CD14-positive monocyte (primary cell): ENCODE data around the gene TTBK1. TPM values are rescaled to one million over a fixed set of nuclear protein-coding genes. Genes with fewer than 3 reads are reported as not detected.

Experiments used
- DNase-seq, 3 donors: peaks; one replicate each; pipeline ENCODE4 v3.0.0-alpha.2; 2011 to 2022
- H2AFZ ChIP-seq: 2 replicates; pipeline ENCODE4 v1.6.0; 2012; ENCODE audit warnings: mild to moderate bottlenecking, low read depth, low read length, inconsistent platforms; ENCODE audit not compliant: insufficient read depth, poor library complexity, severe bottlenecking
- H3K27ac ChIP-seq, 2 donors: 1 replicate in 1 of 2; 2 replicates in 1 of 2; pipeline ENCODE4 v1.5.1; 2012 to 2013; ENCODE audit warnings: low read length in 2 of 2, control low read depth in 1 of 2, inconsistent platforms in 1 of 2, low read depth in 1 of 2, mild to moderate bottlenecking in 1 of 2
- H3K27me3 ChIP-seq, 2 donors: one replicate each; pipeline versions ENCODE4 v1.6.0 to v1.6.1; 2011 to 2013; ENCODE audit warnings: low read length in 2 of 2; ENCODE audit not compliant: control insufficient read depth in 2 of 2, insufficient read depth in 2 of 2
- H3K36me3 ChIP-seq, 2 donors: replicated peaks in 1 of 2; 1 replicate in 1 of 2; 2 replicates in 1 of 2; pipeline versions ENCODE4 v1.5.1 to v1.6.1; 2012 to 2013; ENCODE audit warnings: low read length in 2 of 2, control low read depth in 1 of 2, inconsistent platforms in 1 of 2, mild to moderate bottlenecking in 1 of 2; ENCODE audit not compliant: insufficient read depth in 2 of 2, control insufficient read depth in 1 of 2
- H3K4me1 ChIP-seq, 2 donors: 1 replicate in 1 of 2; 2 replicates in 1 of 2; pipeline versions ENCODE4 v1.5.1 to v1.6.1; 2012 to 2013; ENCODE audit warnings: low read length in 2 of 2, control low read depth in 1 of 2, inconsistent platforms in 1 of 2, mild to moderate bottlenecking in 1 of 2, moderate library complexity in 1 of 2; ENCODE audit not compliant: insufficient read depth in 2 of 2, control insufficient read depth in 1 of 2
- H3K4me2 ChIP-seq: replicated peaks from 2 replicates; pipeline ENCODE3; 2012; ENCODE audit warnings: low read length, moderate library complexity, mild to moderate bottlenecking; ENCODE audit not compliant: poor library complexity, severe bottlenecking; ENCODE audit errors: extremely low read depth
- H3K4me3 ChIP-seq, 3 experiments: fragments of 200-600 bp in 1 of 3; sonication (generic) in 1 of 3; replicated peaks in 1 of 3; 1 replicate in 2 of 3; 2 replicates in 1 of 3; pipeline ENCODE4 v1.5.1; 2011 to 2013; ENCODE audit warnings: low read length in 3 of 3, mild to moderate bottlenecking in 3 of 3, control low read depth in 2 of 3, low read depth in 2 of 3, inconsistent platforms in 1 of 3, moderate library complexity in 1 of 3
- H3K79me2 ChIP-seq: 2 replicates; pipeline ENCODE4 v1.6.0; 2012; ENCODE audit warnings: mild to moderate bottlenecking, control low read depth, inconsistent platforms, low read length, moderate library complexity; ENCODE audit not compliant: insufficient read depth
- H3K9ac ChIP-seq: 2 replicates; pipeline ENCODE4 v1.6.0; 2017; ENCODE audit warnings: low read length, mild to moderate bottlenecking; ENCODE audit not compliant: insufficient read depth, poor library complexity, severe bottlenecking
- H3K9me3 ChIP-seq, 2 donors: replicated peaks in 1 of 2; 1 replicate in 1 of 2; 2 replicates in 1 of 2; pipeline versions ENCODE4 v1.5.1 to v1.6.1; 2012 to 2013; ENCODE audit warnings: low read length in 2 of 2, control low read depth in 1 of 2; ENCODE audit not compliant: control insufficient read depth in 1 of 2, insufficient read depth in 1 of 2
- H4K20me1 ChIP-seq: 2 replicates; pipeline ENCODE4 v1.6.0; 2012; ENCODE audit warnings: mild to moderate bottlenecking, low read length, control low read depth, moderate library complexity; ENCODE audit not compliant: insufficient read depth
- H3K27ac Mint-ChIP-seq, 7 donors: one replicate each; pipeline ENCODE4 v1.8.0; 2020; ENCODE audit warnings: mild to moderate bottlenecking in 7 of 7, mixed read lengths in 7 of 7, moderate library complexity in 6 of 7, inconsistent platforms in 2 of 7
- H3K27me3 Mint-ChIP-seq, 3 donors: one replicate each; pipeline ENCODE4 v1.8.0; 2021 to 2022; ENCODE audit warnings: low read depth in 3 of 3, mild to moderate bottlenecking in 3 of 3, mixed read lengths in 3 of 3, moderate library complexity in 3 of 3, inconsistent platforms in 1 of 3
- H3K36me3 Mint-ChIP-seq, 2 donors: one replicate each; pipeline ENCODE4 v1.8.0; 2020; ENCODE audit warnings: mixed read lengths in 2 of 2, inconsistent platforms in 1 of 2, mild to moderate bottlenecking in 1 of 2
- H3K4me1 Mint-ChIP-seq: one replicate; pipeline ENCODE4 v1.8.0; 2020; ENCODE audit warnings: mild to moderate bottlenecking, mixed read lengths
- H3K4me3 Mint-ChIP-seq, 2 donors: one replicate each; pipeline ENCODE4 v1.8.0; 2020; ENCODE audit warnings: mild to moderate bottlenecking in 2 of 2, mixed read lengths in 2 of 2, moderate library complexity in 1 of 2
- H3K9me3 Mint-ChIP-seq, 7 donors: one replicate each; pipeline ENCODE4 v1.8.0; 2020 to 2022; ENCODE audit warnings: mixed read lengths in 7 of 7, mild to moderate bottlenecking in 6 of 7, moderate library complexity in 6 of 7, inconsistent platforms in 2 of 7
- CTCF ChIP-seq: fragments of 200-600 bp; IDR thresholded peaks from one replicate; pipeline ENCODE4 v1.8.0; 2022; ENCODE audit warnings: antibody characterized with exemption, mild to moderate bottlenecking
- WGBS: methylation state at CpG from one replicate; pipeline ENCODE4 v1.1.5; 2013; ENCODE audit warnings: missing lambda C conversion rate; ENCODE audit not compliant: insufficient coverage; 5-methylcytosine and 5-hydroxymethylcytosine counted together
- intact Hi-C, 2 donors: fragments of 100-400 bp; cut with micrococcal nuclease; formaldehyde crosslinking; loops; one replicate each; pipeline versions ENCODE4 v1.15.0 to v1.15.1; 2023
- polyA plus RNA-seq, 3 donors: library from polyadenylated mRNA; depleted of rRNA in 1 of 3; unstranded in 2 of 3; stranded (reverse) in 1 of 3; fragments of 300-500 nt in 2 of 3; fragments of >200 nt in 1 of 3; fragmentation: Illumina TruSeq in 2 of 3; gene quantifications; 1 replicate in 2 of 3; 2 replicates in 1 of 3; pipeline ENCODE4 v1.2.3, GENCODE V29; 2012 to 2021

The TTBK1 gene
- polyA plus RNA-seq, 3 donors: not detected

- Mint-ChIP-seq H3K4me1 (peaks cover 12% of the 10 kb centered on the region), H3K4me3 (no peak overlapping the region), H3K27me3 (peaks cover 24 to 29% (median 27%) of the 10 kb centered on the region in 3 donors), H3K27ac (peak overlapping the region in 3 of 7 donors; percentile 63 to 81 (median 70)), H3K9me3 (peaks cover 0 to 4% (median 0%) of the 10 kb centered on the region in 7 donors), H3K36me3 (no peaks in the 10 kb centered on the region)
- H3K27ac ChIP-seq: no peak overlapping the region
- DNase-seq: no peak
- H3K9ac ChIP-seq: no peak overlapping the region
- peaks cover 2 to 22% of the 10 kb centered on the region in 2 donors for H3K27me3 ChIP-seq
- no peaks in the 10 kb centered on the region for H3K36me3 ChIP-seq
- H3K9me3 ChIP-seq: no peaks in the 10 kb centered on the region
- WGBS: 92% methylated on average over 5 of the region's 5 CpGs
- H3K4me1 ChIP-seq: peaks cover 7 to 8% of the 10 kb centered on the region in 2 donors
- H3K4me2 ChIP-seq: no peak overlapping the region
- H3K4me3 ChIP-seq: no peak overlapping the region
- no peak overlapping the region for H2AFZ ChIP-seq
- H4K20me1 ChIP-seq: no peaks in the 10 kb centered on the region
- intact Hi-C loops: loop anchor here (5.0 to 10.0 kb wide), 4 partner anchors 73 to 243 kb away; no protein-coding TSS in a partner anchor
- H3K79me2 ChIP-seq: no peaks in the 10 kb centered on the region
- TF ChIP-seq CTCF: no peak
Measured at GRCh38 chr6:43264599-43265145, 21.4 kb downstream of the TTBK1 start.

GRCh38 chr6:43265564-43265963 lies 22.3 kb downstream of the TTBK1 start:
- intact Hi-C loops: loop anchor here in 1 of 2 donors (10.0 kb wide), 1 partner anchor 129 kb away; no protein-coding TSS in a partner anchor
- no peaks in the 10 kb centered on the region for H3K36me3 Mint-ChIP-seq

More at GRCh38 chr6:43265564-43265963, 22.3 kb downstream of the TTBK1 start:
- Histone ChIP-seq H3K27me3 (peaks cover 2 to 31% of the 10 kb centered on the region in 2 donors), H3K9me3 (no peaks in the 10 kb centered on the region), H2AFZ (no peak overlapping the region), H3K9ac (no peak overlapping the region), H3K4me3 (no peak overlapping the region), H4K20me1 (no peaks in the 10 kb centered on the region), H3K79me2 (no peaks in the 10 kb centered on the region), H3K27ac (no peak overlapping the region), H3K4me1 (peaks cover 7 to 11% of the 10 kb centered on the region in 2 donors), H3K4me2 (no peak overlapping the region), H3K36me3 (no peaks in the 10 kb centered on the region)
- Mint-ChIP-seq H3K4me1 (peaks cover 18% of the 10 kb centered on the region), H3K27ac (no peak overlapping the region), H3K27me3 (peaks cover 32 to 35% (median 33%) of the 10 kb centered on the region in 3 donors), H3K4me3 (no peak overlapping the region), H3K9me3 (peaks cover 0 to 4% (median 0%) of the 10 kb centered on the region in 7 donors)
- TF ChIP-seq CTCF: no peak
- DNase-seq: no peak
- WGBS: 68% methylated on average over 3 of the region's 6 CpGs
